GM12801 (cell line): ENCODE data around the gene ADH1A.

ENCODE experiments used
- TF ChIP-seq, protein P1 (sequence below): IDR thresholded peaks from one replicate; pipeline ENCODE4 v1.5.1; 2011; ENCODE audit warnings: control low read depth; ENCODE audit not compliant: insufficient read length; ENCODE audit errors: extremely low read depth

The ADH1A gene

GRCh38 chr4:99324361-99324760 is 33.6 kb upstream of the ADH1A start:
- TF ChIP-seq, protein P1, sequence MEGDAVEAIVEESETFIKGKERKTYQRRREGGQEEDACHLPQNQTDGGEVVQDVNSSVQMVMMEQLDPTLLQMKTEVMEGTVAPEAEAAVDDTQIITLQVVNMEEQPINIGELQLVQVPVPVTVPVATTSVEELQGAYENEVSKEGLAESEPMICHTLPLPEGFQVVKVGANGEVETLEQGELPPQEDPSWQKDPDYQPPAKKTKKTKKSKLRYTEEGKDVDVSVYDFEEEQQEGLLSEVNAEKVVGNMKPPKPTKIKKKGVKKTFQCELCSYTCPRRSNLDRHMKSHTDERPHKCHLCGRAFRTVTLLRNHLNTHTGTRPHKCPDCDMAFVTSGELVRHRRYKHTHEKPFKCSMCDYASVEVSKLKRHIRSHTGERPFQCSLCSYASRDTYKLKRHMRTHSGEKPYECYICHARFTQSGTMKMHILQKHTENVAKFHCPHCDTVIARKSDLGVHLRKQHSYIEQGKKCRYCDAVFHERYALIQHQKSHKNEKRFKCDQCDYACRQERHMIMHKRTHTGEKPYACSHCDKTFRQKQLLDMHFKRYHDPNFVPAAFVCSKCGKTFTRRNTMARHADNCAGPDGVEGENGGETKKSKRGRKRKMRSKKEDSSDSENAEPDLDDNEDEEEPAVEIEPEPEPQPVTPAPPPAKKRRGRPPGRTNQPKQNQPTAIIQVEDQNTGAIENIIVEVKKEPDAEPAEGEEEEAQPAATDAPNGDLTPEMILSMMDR, result no peak

- TF ChIP-seq, protein P1, result no peak
Observed at GRCh38 chr4:99323756-99324155, 33.0 kb upstream of the ADH1A start.

GRCh38 chr4:99321241-99322191 is 30.7 kb upstream of the ADH1A start, which contains the start of gene ADH1B:
Gene ADH1B (minus strand): TSS chr4:99321401. CDS start chr4:99321331, 70 bp downstream.
- TF ChIP-seq, protein P1, result no peak

- TF ChIP-seq, protein P1, result no peak
Observed at GRCh38 chr4:99317354-99317753, 26.6 kb upstream of the ADH1A start.

GRCh38 chr4:99315839-99316238 is 25.1 kb upstream of the ADH1A start:
- TF ChIP-seq, protein P1, result no peak

- TF ChIP-seq, protein P1, result no peak
Observed at GRCh38 chr4:99314211-99314610, 23.4 kb upstream of the ADH1A start.

- TF ChIP-seq, protein P1, result no peak
Observed at GRCh38 chr4:99310389-99310788, 19.6 kb upstream of the ADH1A start.
